Caco-2 (cell line): Measurements from ENCODE around the gene NRK. TPM values are rescaled to one million over a fixed set of nuclear protein-coding genes. Genes with fewer than 3 reads are reported as not detected.

ENCODE experiments used
- BruUV-seq: library from RNA; stranded (reverse); fragments of 400-500 nt; replicated peaks from 2 replicates; lab custom pipeline; 2021; lab: Mats Ljungman, UMichigan
- CTCF ChIA-PET: fragments of 300-600 bp; sonication (Branson Sonifier 250); formaldehyde crosslinking; loops from one replicate; lab custom pipeline; 2022; ENCODE audit warnings: antibody characterized with exemption; lab: Charles Lee
- POLR2A ChIA-PET: fragments of 300-600 bp; sonication (Branson Sonifier 250); formaldehyde crosslinking; loops from one replicate; lab custom pipeline; 2022; ENCODE audit warnings: antibody characterized with exemption; lab: Charles Lee
- DNase-seq, 2 experiments: peaks; one replicate each; pipeline versions ENCODE4 v3.0.0 to v3.0.0-alpha.2; 2020 to 2022
- H3K27me3 ChIP-seq: replicated peaks from 2 replicates; pipeline ENCODE4 v1.6.0; 2011; ENCODE audit warnings: low read length; ENCODE audit not compliant: control insufficient read depth, insufficient read depth
- H3K36me3 ChIP-seq: 2 replicates; pipeline ENCODE4 v1.5.1; 2011; ENCODE audit warnings: low read length; ENCODE audit not compliant: control insufficient read depth, insufficient read depth
- H3K4me1 ChIP-seq: fragments of 250-450 bp; sonication (Bioruptor Pico); 2 replicates; pipeline ENCODE4 v1.5.1; 2020; ENCODE audit warnings: mild to moderate bottlenecking
- H3K4me3 ChIP-seq: 2 replicates; pipeline ENCODE4 v1.5.1; 2011; ENCODE audit warnings: low read depth, mild to moderate bottlenecking, control low read depth, low read length
- H3K9me3 ChIP-seq: fragments of 250-450 bp; sonication (Bioruptor Pico); 2 replicates; pipeline ENCODE4 v1.5.1; 2020; ENCODE audit warnings: mild to moderate bottlenecking, moderate library complexity
- H3K27ac Mint-ChIP-seq: one replicate; pipeline ENCODE4 v1.8.0; 2022; ENCODE audit warnings: mixed read lengths; ENCODE audit not compliant: unreplicated experiment
- H3K27me3 Mint-ChIP-seq: one replicate; pipeline ENCODE4 v1.8.0; 2022; ENCODE audit warnings: mixed read lengths; ENCODE audit not compliant: insufficient read depth, unreplicated experiment
- H3K36me3 Mint-ChIP-seq: one replicate; pipeline ENCODE4 v1.8.0; 2022; ENCODE audit warnings: mild to moderate bottlenecking, mixed read lengths; ENCODE audit not compliant: insufficient read depth, unreplicated experiment
- H3K4me1 Mint-ChIP-seq: one replicate; pipeline ENCODE4 v1.8.0; 2022; ENCODE audit warnings: low read depth, mixed read lengths; ENCODE audit not compliant: unreplicated experiment
- H3K4me3 Mint-ChIP-seq: one replicate; pipeline ENCODE4 v1.8.0; 2022; ENCODE audit warnings: mild to moderate bottlenecking, moderate library complexity, mixed read lengths; ENCODE audit not compliant: unreplicated experiment
- H3K9me3 Mint-ChIP-seq: one replicate; pipeline ENCODE4 v1.8.0; 2022; ENCODE audit warnings: mixed read lengths; ENCODE audit not compliant: unreplicated experiment
- intact Hi-C: fragments of 100-400 bp; cut with micrococcal nuclease; formaldehyde crosslinking; loops from one replicate; pipeline ENCODE4 v1.10.0; 2022; ENCODE audit not compliant: unreplicated experiment
- total RNA-seq: library from RNA; stranded (reverse); gene quantifications from 2 replicates; pipeline ENCODE4 v1.2.3, GENCODE V29; 2022
- TF ChIP-seq, protein P1 (sequence below), 2 experiments: fragments of 200-600 bp in 1 of 2; IDR thresholded peaks; 1 replicate in 1 of 2; 2 replicates in 1 of 2; pipeline versions ENCODE4 v1.5.1 to v1.8.0; 2011 to 2022; ENCODE audit warnings: antibody characterized with exemption in 1 of 2, control low read depth in 1 of 2, inconsistent platforms in 1 of 2, low read depth in 1 of 2, low read length in 1 of 2, mild to moderate bottlenecking in 1 of 2, moderate library complexity in 1 of 2; ENCODE audit not compliant: insufficient read depth in 1 of 2, severe bottlenecking in 1 of 2, unreplicated experiment in 1 of 2

The NRK gene
- total RNA-seq, 1 experiment from 2014 or later = 0.16 TPM

DNA sequence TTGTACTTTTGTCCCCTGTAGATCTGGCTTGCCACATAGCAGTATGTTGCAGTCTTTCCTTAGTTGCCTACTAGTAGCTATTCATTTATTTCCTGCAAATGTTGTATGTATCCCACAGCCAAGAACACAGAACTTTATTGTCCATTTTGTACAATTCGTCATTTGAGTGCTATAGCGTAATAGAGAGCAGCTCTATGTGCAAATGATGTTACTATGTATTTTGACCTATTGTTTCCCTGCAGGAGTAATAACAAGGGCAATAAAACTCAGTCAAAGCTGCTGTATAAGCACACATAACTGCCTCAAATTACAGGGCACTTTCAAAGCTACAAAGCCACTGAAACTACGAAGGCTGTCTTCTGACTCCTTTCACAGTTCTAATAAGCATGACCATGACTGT lies 48.1 kb downstream of the NRK start:
- peaks cover 6% of the 10 kb centered on the region for H3K27me3 Mint-ChIP-seq
- H3K4me1 Mint-ChIP-seq = no peaks in the 10 kb centered on the region

DNA sequence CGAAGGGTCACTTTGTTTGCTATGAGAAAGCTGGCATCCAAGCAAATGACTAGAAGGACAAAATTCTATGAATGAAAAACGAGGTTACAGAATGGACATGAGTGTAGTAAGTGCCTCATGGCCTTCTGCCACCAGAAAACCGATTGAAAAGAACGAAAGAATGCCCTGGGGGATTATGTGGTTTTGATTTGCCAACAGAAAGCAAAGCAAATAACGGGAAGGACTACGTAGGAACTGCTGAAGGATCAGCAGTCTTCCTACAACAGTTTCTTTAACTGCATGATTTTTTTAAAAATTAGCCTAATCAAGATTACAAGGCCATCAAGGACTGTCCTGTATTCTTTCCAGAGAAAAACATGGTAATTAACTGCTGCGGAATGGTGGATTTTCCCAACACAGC lies 50.6 kb downstream of the NRK start:
- intact Hi-C loops = no loop called here
- no peak overlapping the region for H3K4me3 Mint-ChIP-seq
- no peak for DNase-seq
- H3K4me1 Mint-ChIP-seq = no peaks in the 10 kb centered on the region
- H3K27me3 Mint-ChIP-seq = peaks cover 6% of the 10 kb centered on the region
- no TSS peak for BruUV-seq
- H3K9me3 Mint-ChIP-seq = no peaks in the 10 kb centered on the region
- no peaks in the 10 kb centered on the region for H3K36me3 Mint-ChIP-seq
- ChIA-PET POLR2A (no interaction called here), CTCF (no interaction called here)
- Histone ChIP-seq H3K4me1 (no peaks in the 10 kb centered on the region), H3K27me3 (no peaks in the 10 kb centered on the region), H3K9me3 (no peaks in the 10 kb centered on the region), H3K36me3 (no peaks in the 10 kb centered on the region), H3K4me3 (no peak overlapping the region)
- TF ChIP-seq, protein P1, sequence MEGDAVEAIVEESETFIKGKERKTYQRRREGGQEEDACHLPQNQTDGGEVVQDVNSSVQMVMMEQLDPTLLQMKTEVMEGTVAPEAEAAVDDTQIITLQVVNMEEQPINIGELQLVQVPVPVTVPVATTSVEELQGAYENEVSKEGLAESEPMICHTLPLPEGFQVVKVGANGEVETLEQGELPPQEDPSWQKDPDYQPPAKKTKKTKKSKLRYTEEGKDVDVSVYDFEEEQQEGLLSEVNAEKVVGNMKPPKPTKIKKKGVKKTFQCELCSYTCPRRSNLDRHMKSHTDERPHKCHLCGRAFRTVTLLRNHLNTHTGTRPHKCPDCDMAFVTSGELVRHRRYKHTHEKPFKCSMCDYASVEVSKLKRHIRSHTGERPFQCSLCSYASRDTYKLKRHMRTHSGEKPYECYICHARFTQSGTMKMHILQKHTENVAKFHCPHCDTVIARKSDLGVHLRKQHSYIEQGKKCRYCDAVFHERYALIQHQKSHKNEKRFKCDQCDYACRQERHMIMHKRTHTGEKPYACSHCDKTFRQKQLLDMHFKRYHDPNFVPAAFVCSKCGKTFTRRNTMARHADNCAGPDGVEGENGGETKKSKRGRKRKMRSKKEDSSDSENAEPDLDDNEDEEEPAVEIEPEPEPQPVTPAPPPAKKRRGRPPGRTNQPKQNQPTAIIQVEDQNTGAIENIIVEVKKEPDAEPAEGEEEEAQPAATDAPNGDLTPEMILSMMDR (IDR thresholded peaks at IDR 0.05; ENCODE audit: insufficient read depth in 1 of 2, low read depth in 1 of 2, low read length in 1 of 2, severe bottlenecking in 1 of 2, unreplicated experiment in 1 of 2) = no peak
- H3K27ac Mint-ChIP-seq = no peak overlapping the region

More for the DNA sequence above, 48.1 kb downstream of the NRK start:
- no peaks in the 10 kb centered on the region for H3K4me1 ChIP-seq
- no peaks in the 10 kb centered on the region for H3K36me3 ChIP-seq
- H3K9me3 ChIP-seq = no peaks in the 10 kb centered on the region
- no peak for DNase-seq
- intact Hi-C loops = no loop called here
- H3K27me3 ChIP-seq = no peaks in the 10 kb centered on the region
- H3K9me3 Mint-ChIP-seq = no peaks in the 10 kb centered on the region
- H3K4me3 Mint-ChIP-seq = no peak overlapping the region
- TF ChIP-seq, protein P1 (IDR thresholded peaks at IDR 0.05; ENCODE audit: insufficient read depth in 1 of 2, low read depth in 1 of 2, low read length in 1 of 2, severe bottlenecking in 1 of 2, unreplicated experiment in 1 of 2) = no peak
- POLR2A ChIA-PET = no interaction called here
- BruUV-seq = no TSS peak
- CTCF ChIA-PET = no interaction called here
- H3K36me3 Mint-ChIP-seq = no peaks in the 10 kb centered on the region
- H3K27ac Mint-ChIP-seq = no peak overlapping the region
- no peak overlapping the region for H3K4me3 ChIP-seq

DNA sequence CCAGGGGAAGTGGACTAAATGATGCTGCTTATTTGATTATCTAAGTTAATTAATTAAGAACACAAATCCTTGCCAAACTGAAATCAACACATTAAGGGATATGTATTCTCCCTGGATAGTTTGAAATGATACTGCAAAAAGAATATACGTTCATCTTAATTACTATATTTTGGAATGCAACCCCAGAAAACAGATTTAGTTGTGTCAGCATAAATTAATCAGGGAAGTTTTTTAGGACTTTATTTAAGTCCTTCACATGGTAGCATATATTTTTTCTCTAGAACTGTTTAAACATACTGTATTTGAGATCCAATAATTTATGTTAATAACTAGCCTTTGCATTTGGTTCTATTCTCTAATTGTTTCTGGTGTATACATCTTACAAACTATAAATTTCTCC lies 52.5 kb downstream of the NRK start:
- no peak overlapping the region for H3K4me3 ChIP-seq
- Mint-ChIP-seq H3K27me3 (peaks cover 6% of the 10 kb centered on the region), H3K4me1 (no peaks in the 10 kb centered on the region), H3K4me3 (no peak overlapping the region), H3K27ac (no peak overlapping the region), H3K9me3 (no peaks in the 10 kb centered on the region), H3K36me3 (no peaks in the 10 kb centered on the region)
- no TSS peak for BruUV-seq
- POLR2A ChIA-PET = no interaction called here
- no peaks in the 10 kb centered on the region for H3K36me3 ChIP-seq
- CTCF ChIA-PET = no interaction called here
- no peaks in the 10 kb centered on the region for H3K4me1 ChIP-seq
- intact Hi-C loops = loop anchor here (5.0 kb wide), 1 partner anchor 523 kb away; no protein-coding TSS in a partner anchor
- DNase-seq = no peak
- no peaks in the 10 kb centered on the region for H3K9me3 ChIP-seq
- TF ChIP-seq, protein P1 (IDR thresholded peaks at IDR 0.05; ENCODE audit: insufficient read depth in 1 of 2, low read depth in 1 of 2, low read length in 1 of 2, severe bottlenecking in 1 of 2, unreplicated experiment in 1 of 2) = no peak
- H3K27me3 ChIP-seq = no peaks in the 10 kb centered on the region
